ENCODE data around the gene SMARCD3.

DNA sequence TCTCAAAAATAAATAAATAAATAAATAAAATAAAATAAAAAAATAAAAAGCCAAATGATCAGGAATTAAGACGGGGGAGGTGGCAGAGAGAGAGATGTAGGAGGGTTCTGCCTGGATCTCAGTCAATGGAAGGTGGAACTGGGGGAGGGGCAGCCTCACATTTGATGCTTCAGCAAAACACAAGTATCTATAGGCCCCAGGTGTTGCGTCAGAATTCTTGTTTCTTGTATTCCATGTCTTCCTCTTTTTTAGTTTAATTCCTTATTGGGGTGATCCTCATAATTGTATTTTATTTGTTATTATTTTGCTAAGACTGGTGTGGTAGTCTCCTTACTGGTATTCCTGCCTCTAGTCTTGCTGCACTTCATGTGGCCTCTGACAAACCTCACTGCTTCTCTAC is 41.4 kb upstream of the SMARCD3 start:
- TF ChIP-seq EZH2phosphoT487 (IDR thresholded peaks at IDR 0.05; ENCODE audit: low read depth) (no peak), CTCF (IDR thresholded peaks at IDR 0.05; ENCODE audit: low read depth, low read length) (no peak)

Measured in OCI-LY3 (cell line).